ENCODE measurements around the gene PARD3. TPM values are rescaled to one million over a fixed set of nuclear protein-coding genes. Genes with fewer than 3 reads are reported as not detected.

The PARD3 gene
- polyA plus RNA-seq, 2 of the 4 experiments (the other 2 are of a cell fraction): 110 to 200 TPM

GRCh38 chr10:34802692-34803091, 12.4 kb downstream of the PARD3 start:
- WGBS (ENCODE audit: missing lambda C conversion rate): 44% methylated on average over 3 of the region's 5 CpGs
- ChIA-PET POLR2A (no interaction called here), CTCF (interaction anchor here (1.0 to 1.2 kb wide), 2 partner anchors 11 to 69 kb away, joined by 3 to 6 read pairs; no protein-coding TSS in a partner anchor)
- no peak overlapping the region for H3K4me2 ChIP-seq
- no peaks in the 10 kb centered on the region for H3K9me3 ChIP-seq
- no peak overlapping the region for H3K4me3 ChIP-seq
- no peak overlapping the region for H3K27ac ChIP-seq
- FAIRE-seq: no peak
- no peak for ATAC-seq
- peaks cover 28% of the 10 kb centered on the region; the same call in 2 of the 3 replicates for H3K4me1 ChIP-seq
- DNase-seq (ENCODE audit: low read depth in 1 of 2, low spot score in 1 of 2): no peak
- TF ChIP-seq ZC3H11A (IDR thresholded peaks at IDR 0.05): no peak

GRCh38 chr10:34801097-34801733, 13.9 kb downstream of the PARD3 start:
- ATAC-seq (no peak), DNase-seq (ENCODE audit: low read depth in 1 of 2, low spot score in 1 of 2) (no peak), FAIRE-seq (peak; percentile 51)
- peaks cover 28% of the 10 kb centered on the region; the same call in 2 of the 3 replicates for H3K4me1 ChIP-seq
- no peak overlapping the region for H3K27ac ChIP-seq
- H3K9me3 ChIP-seq: no peaks in the 10 kb centered on the region
- ChIA-PET CTCF (interaction anchor here (0.6 to 1.6 kb wide), 4 partner anchors 11 to 194 kb away, joined by 3 to 5 read pairs (median 4); no protein-coding TSS in a partner anchor), POLR2A (no interaction called here)
- 84% methylated on average over 7 of the region's 7 CpGs for WGBS (ENCODE audit: missing lambda C conversion rate)
- TF ChIP-seq RFX5 (IDR thresholded peaks at IDR 0.05) (no peak), ESRRA (IDR thresholded peaks at IDR 0.05; ENCODE audit: borderline replicate concordance, low read length) (no peak), POLR2A (IDR thresholded peaks at IDR 0.05; ENCODE audit: low read length) (no peak), FOXS1 (CRISPR knock-in tag; IDR thresholded peaks at IDR 0.05) (no peak), CBX8 (IDR thresholded peaks at IDR 0.05) (no peak), ZNF302 (CRISPR knock-in tag; IDR thresholded peaks at IDR 0.05) (no peak)
- no peak overlapping the region for H3K4me2 ChIP-seq
- H3K4me3 ChIP-seq: no peak overlapping the region

- WGBS (ENCODE audit: missing lambda C conversion rate): 88% methylated on average over 5 of the region's 5 CpGs
- CTCF ChIA-PET: interaction anchor here (0.6 to 1.6 kb wide), 4 partner anchors 11 to 134 kb away, joined by 3 to 5 read pairs (median 3); no protein-coding TSS in a partner anchor
- no peaks in the 10 kb centered on the region for H3K9me3 ChIP-seq
- TF ChIP-seq ZSCAN20 (CRISPR knock-in tag; IDR thresholded peaks at IDR 0.05) (no peak), MAFK (IDR thresholded peaks at IDR 0.05; ENCODE audit: partially characterized antibody) (no peak), BHLHE40 (IDR thresholded peaks at IDR 0.05; ENCODE audit: low read depth, low read length) (no peak), CTCF (IDR thresholded peaks at IDR 0.05) (no peak), HMGXB4 (CRISPR knock-in tag; IDR thresholded peaks at IDR 0.05; ENCODE audit: borderline replicate concordance) (no peak), JUN (IDR thresholded peaks at IDR 0.05) (no peak), NFE2L2 (conservative IDR thresholded peaks at IDR 0.05; ENCODE audit: low read length) (no peak), ATOH8 (CRISPR knock-in tag; IDR thresholded peaks at IDR 0.05; ENCODE audit: low read depth) (no peak), MAZ (IDR thresholded peaks at IDR 0.05; ENCODE audit: borderline replicate concordance, low read depth, low read length) (no peak), SREBF2 (IDR thresholded peaks at IDR 0.05) (no peak), GATA3 (IDR thresholded peaks at IDR 0.05; ENCODE audit: borderline replicate concordance) (no peak), HES2 (IDR thresholded peaks at IDR 0.05) (no peak), ZC3H11A (IDR thresholded peaks at IDR 0.05) (no peak), JUNB (IDR thresholded peaks at IDR 0.05) (no peak)
- FAIRE-seq: no peak
- peaks cover 28% of the 10 kb centered on the region; the same call in 2 of the 3 replicates for H3K4me1 ChIP-seq
- DNase-seq (ENCODE audit: low read depth in 1 of 2, low spot score in 1 of 2): no peak
- H3K4me3 ChIP-seq: no peak overlapping the region
- no peak overlapping the region for H3K27ac ChIP-seq
- no peak overlapping the region for H3K4me2 ChIP-seq
- POLR2A ChIA-PET: no interaction called here
- no peak for ATAC-seq
Observed at GRCh38 chr10:34800624-34801023, 14.5 kb downstream of the PARD3 start.

All from A549 (cell line).